WTC11 (cell line): ENCODE measurements around the gene KCND2. TPM values are rescaled to one million over a fixed set of nuclear protein-coding genes. Genes with fewer than 3 reads are reported as not detected.

Experiments
- ATAC-seq: fragments of 200-7000 bp; cut with Tn5 transposase; 2 replicates; pipeline ENCODE4 v1.10.0; 2021; ENCODE audit warnings: mild to moderate bottlenecking, moderate library complexity
- CTCF ChIA-PET: fragments of 300-600 bp; sonication (Branson Sonifier 250); formaldehyde crosslinking; loops from one replicate; lab custom pipeline; 2021; ENCODE audit warnings: antibody characterized with exemption; lab: Charles Lee
- POLR2A ChIA-PET: fragments of 350-600 bp; sonication (Branson Sonifier 250); formaldehyde crosslinking; loops from one replicate; lab custom pipeline; 2021; ENCODE audit warnings: antibody characterized with exemption; lab: Charles Lee
- DNase-seq: peaks from one replicate; pipeline ENCODE4 v3.0.0; 2021; ENCODE audit warnings: low spot score
- H3K27ac Mint-ChIP-seq: 2 replicates; pipeline ENCODE4 v1.8.0; 2021; ENCODE audit warnings: mixed read lengths
- H3K27me3 Mint-ChIP-seq: 2 replicates; pipeline ENCODE4 v1.8.0; 2021; ENCODE audit warnings: low read depth, mild to moderate bottlenecking, moderate library complexity, mixed read lengths
- H3K36me3 Mint-ChIP-seq: 2 replicates; pipeline ENCODE4 v1.8.0; 2021; ENCODE audit warnings: mixed read lengths
- H3K4me1 Mint-ChIP-seq: 2 replicates; pipeline ENCODE4 v1.8.0; 2022; ENCODE audit warnings: mixed read lengths
- H3K4me3 Mint-ChIP-seq: 2 replicates; pipeline ENCODE4 v1.8.0; 2021; ENCODE audit warnings: mild to moderate bottlenecking, moderate library complexity, mixed read lengths
- H3K9me3 Mint-ChIP-seq: 2 replicates; pipeline ENCODE4 v1.8.0; 2021; ENCODE audit warnings: mixed read lengths
- AR ChIP-seq: fragments of 250-450 bp; sonication (Bioruptor Pico); IDR thresholded peaks from 2 replicates; pipeline ENCODE4 v1.9.0; 2021; ENCODE audit warnings: mild to moderate bottlenecking
- ARID4B ChIP-seq: sonication (generic); formaldehyde crosslinking; IDR thresholded peaks from 2 replicates; pipeline ENCODE4 v1.8.0; 2023; ENCODE audit warnings: missing genetic modification reagents, mild to moderate bottlenecking, borderline replicate concordance
- ATF2 ChIP-seq: sonication (generic); formaldehyde crosslinking; IDR thresholded peaks from 2 replicates; pipeline ENCODE4 v1.8.1; 2022; ENCODE audit warnings: low read depth, missing genetic modification reagents, borderline replicate concordance
- CBFB ChIP-seq: sonication (generic); formaldehyde crosslinking; IDR thresholded peaks from 2 replicates; pipeline ENCODE4 v1.8.1; 2022; ENCODE audit warnings: mild to moderate bottlenecking, low read depth, missing genetic modification reagents
- E2F4 ChIP-seq: sonication (generic); formaldehyde crosslinking; IDR thresholded peaks from 2 replicates; pipeline ENCODE4 v1.8.1; 2022; ENCODE audit warnings: low read depth, mild to moderate bottlenecking, moderate library complexity, missing genetic modification reagents, borderline replicate concordance
- GTF2I ChIP-seq: fragments of 250-450 bp; sonication (Bioruptor Pico); conservative IDR thresholded peaks from 2 replicates; pipeline ENCODE4 v1.4.0; 2021; ENCODE audit warnings: mild to moderate bottlenecking
- MLX ChIP-seq: sonication (generic); formaldehyde crosslinking; IDR thresholded peaks from 2 replicates; pipeline ENCODE4 v1.8.1; 2023; ENCODE audit warnings: mild to moderate bottlenecking, missing genetic modification reagents, moderate library complexity
- MYBL2 ChIP-seq: sonication (generic); formaldehyde crosslinking; IDR thresholded peaks from 2 replicates; pipeline ENCODE4 v1.8.1; 2023; ENCODE audit warnings: mild to moderate bottlenecking, moderate library complexity, missing genetic modification reagents
- NFYB ChIP-seq: sonication (generic); formaldehyde crosslinking; conservative IDR thresholded peaks from 2 replicates; pipeline ENCODE4 v1.8.0; 2022; ENCODE audit warnings: low read depth, missing genetic modification reagents
- SOX15 ChIP-seq: fragments of 250-450 bp; sonication (Bioruptor Pico); IDR thresholded peaks from 2 replicates; pipeline ENCODE4 v1.9.0; 2021; ENCODE audit warnings: mild to moderate bottlenecking
- SP1 ChIP-seq: sonication (generic); formaldehyde crosslinking; conservative IDR thresholded peaks from 2 replicates; pipeline ENCODE4 v1.8.1; 2022; ENCODE audit warnings: missing genetic modification reagents
- TCF7 ChIP-seq: sonication (generic); formaldehyde crosslinking; IDR thresholded peaks from 2 replicates; pipeline ENCODE4 v1.8.0; 2022; ENCODE audit warnings: mild to moderate bottlenecking, low read depth, missing genetic modification reagents, moderate library complexity
- TEAD1 ChIP-seq: sonication (generic); formaldehyde crosslinking; IDR thresholded peaks from 2 replicates; pipeline ENCODE4 v1.8.0; 2022; ENCODE audit warnings: mild to moderate bottlenecking, missing genetic modification reagents
- USF1 ChIP-seq: sonication (generic); formaldehyde crosslinking; IDR thresholded peaks from 2 replicates; pipeline ENCODE4 v1.8.0; 2022; ENCODE audit warnings: mild to moderate bottlenecking, missing genetic modification reagents
- ZNF232 ChIP-seq: sonication (generic); formaldehyde crosslinking; IDR thresholded peaks from 2 replicates; pipeline ENCODE4 v1.8.0; 2022; ENCODE audit warnings: mild to moderate bottlenecking, missing genetic modification reagents
- ZNF416 ChIP-seq: fragments of 250-450 bp; sonication (Bioruptor Pico); IDR thresholded peaks from 2 replicates; pipeline ENCODE4 v1.9.0; 2021; ENCODE audit warnings: mild to moderate bottlenecking, inconsistent platforms
- ZNF671 ChIP-seq: fragments of 250-450 bp; sonication (Bioruptor Pico); IDR thresholded peaks from 2 replicates; pipeline ENCODE4 v1.8.0; 2021; ENCODE audit warnings: mild to moderate bottlenecking
- total RNA-seq: library from RNA; stranded (reverse); gene quantifications from 3 replicates; pipeline ENCODE4 v1.2.3, GENCODE V29; 2021

The KCND2 gene
- total RNA-seq, 1 experiment from 2014 or later = 4.6 TPM

GRCh38 chr7:120480472-120480871 is 207.5 kb downstream of the KCND2 start:
- H3K4me3 Mint-ChIP-seq = no peak overlapping the region
- CTCF ChIA-PET = no interaction called here
- POLR2A ChIA-PET = no interaction called here
- TF ChIP-seq ZNF416 (CRISPR knock-in tag) (no peak), TCF7 (no peak), NFYB (CRISPR knock-in tag) (no peak), SP1 (CRISPR knock-in tag) (no peak), ZNF232 (no peak), ATF2 (CRISPR knock-in tag) (no peak), TEAD1 (CRISPR knock-in tag) (no peak), MLX (CRISPR knock-in tag) (no peak), AR (CRISPR knock-in tag) (no peak), MYBL2 (CRISPR knock-in tag) (no peak), CBFB (no peak), GTF2I (no peak), ARID4B (CRISPR knock-in tag) (no peak), ZNF671 (CRISPR knock-in tag) (no peak), E2F4 (no peak), SOX15 (CRISPR knock-in tag) (no peak), USF1 (CRISPR knock-in tag) (no peak)
- TF ChIP-seq, all 79 proteins: peak for 0
- no peaks in the 10 kb centered on the region for H3K27me3 Mint-ChIP-seq
- peaks cover 29% of the 10 kb centered on the region for H3K4me1 Mint-ChIP-seq
- no peak for ATAC-seq
- peaks cover 18% of the 10 kb centered on the region for H3K9me3 Mint-ChIP-seq
- no peak for DNase-seq
- H3K36me3 Mint-ChIP-seq = peaks cover 3% of the 10 kb centered on the region; the same call in 1 of the 2 replicates
- H3K27ac Mint-ChIP-seq = no peak overlapping the region
